Endothelial cell (in vitro differentiated cells): ENCODE data around the gene THBS3. TPM values are rescaled to one million over a fixed set of nuclear protein-coding genes. Genes with fewer than 3 reads are reported as not detected.
"Not testable (repeated sequence)": the region's sequence is repeated elsewhere in the genome, so short reads cannot be mapped to it uniquely, and the experiment has no call there.

Source experiments
- DNase-seq: peaks from one replicate; pipeline ENCODE4 v3.0.0; 2021; ENCODE audit warnings: low spot score
- H3K27ac Mint-ChIP-seq: one replicate; pipeline ENCODE4 v1.8.0; 2021; ENCODE audit warnings: mixed read lengths, inconsistent platforms; ENCODE audit not compliant: unreplicated experiment
- H3K27me3 Mint-ChIP-seq: one replicate; pipeline ENCODE4 v1.8.0; 2021; ENCODE audit warnings: mild to moderate bottlenecking, moderate library complexity, mixed read lengths, inconsistent platforms; ENCODE audit not compliant: unreplicated experiment
- H3K36me3 Mint-ChIP-seq: one replicate; pipeline ENCODE4 v1.8.0; 2021; ENCODE audit warnings: mild to moderate bottlenecking, low read depth, mixed read lengths, inconsistent platforms; ENCODE audit not compliant: unreplicated experiment
- H3K4me1 Mint-ChIP-seq: one replicate; pipeline ENCODE4 v1.8.0; 2021; ENCODE audit warnings: mild to moderate bottlenecking, mixed read lengths, inconsistent platforms; ENCODE audit not compliant: unreplicated experiment
- H3K4me3 Mint-ChIP-seq: one replicate; pipeline ENCODE4 v1.8.0; 2021; ENCODE audit warnings: mild to moderate bottlenecking, mixed read lengths, inconsistent platforms; ENCODE audit not compliant: unreplicated experiment
- H3K9me3 Mint-ChIP-seq: one replicate; pipeline ENCODE4 v1.8.0; 2021; ENCODE audit warnings: mixed read lengths, inconsistent platforms; ENCODE audit not compliant: unreplicated experiment
- total RNA-seq: library from RNA; stranded (reverse); fragmentation: NEBNext Ultra II Directional; extraction: Animal tissue kit (Norgen Biotek cat#: 25700); gene quantifications from one replicate; pipeline ENCODE4 v1.2.1, GENCODE V29; 2021; ENCODE audit not compliant: unreplicated experiment
- TF ChIP-seq, protein P1 (sequence below): fragments of 200-600 bp; sonication (generic); IDR thresholded peaks from one replicate; pipeline ENCODE4 v1.5.0; 2021; ENCODE audit warnings: antibody characterized with exemption; ENCODE audit not compliant: unreplicated experiment

The THBS3 gene
- total RNA-seq, 1 donor from 2014 or later: 35.5 TPM

DNA sequence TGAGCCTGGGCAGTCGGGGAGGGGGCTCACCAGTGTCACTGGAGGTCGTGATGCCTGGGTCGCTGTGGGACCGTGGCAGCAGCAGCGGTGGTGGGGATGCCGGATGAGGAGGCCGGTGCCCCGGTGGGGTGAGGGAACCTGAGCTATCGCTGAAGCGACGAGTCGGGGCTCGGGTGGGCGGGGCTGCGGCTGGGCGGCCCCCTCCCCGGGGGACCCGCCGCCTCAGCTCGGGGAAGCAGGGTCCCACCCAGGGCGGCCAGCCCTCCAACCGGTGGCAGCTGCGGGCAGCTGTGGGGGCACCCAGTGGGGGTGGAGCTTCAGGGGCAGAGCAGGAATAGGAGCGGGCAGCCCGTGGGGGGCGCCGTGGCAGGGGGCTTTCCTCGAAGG lies 42.5 kb upstream of the THBS3 start:
- peaks cover 25% of the 10 kb centered on the region for H3K4me1 Mint-ChIP-seq
- no peak for DNase-seq
- no peak overlapping the region for H3K27ac Mint-ChIP-seq
- TF ChIP-seq, protein P1, sequence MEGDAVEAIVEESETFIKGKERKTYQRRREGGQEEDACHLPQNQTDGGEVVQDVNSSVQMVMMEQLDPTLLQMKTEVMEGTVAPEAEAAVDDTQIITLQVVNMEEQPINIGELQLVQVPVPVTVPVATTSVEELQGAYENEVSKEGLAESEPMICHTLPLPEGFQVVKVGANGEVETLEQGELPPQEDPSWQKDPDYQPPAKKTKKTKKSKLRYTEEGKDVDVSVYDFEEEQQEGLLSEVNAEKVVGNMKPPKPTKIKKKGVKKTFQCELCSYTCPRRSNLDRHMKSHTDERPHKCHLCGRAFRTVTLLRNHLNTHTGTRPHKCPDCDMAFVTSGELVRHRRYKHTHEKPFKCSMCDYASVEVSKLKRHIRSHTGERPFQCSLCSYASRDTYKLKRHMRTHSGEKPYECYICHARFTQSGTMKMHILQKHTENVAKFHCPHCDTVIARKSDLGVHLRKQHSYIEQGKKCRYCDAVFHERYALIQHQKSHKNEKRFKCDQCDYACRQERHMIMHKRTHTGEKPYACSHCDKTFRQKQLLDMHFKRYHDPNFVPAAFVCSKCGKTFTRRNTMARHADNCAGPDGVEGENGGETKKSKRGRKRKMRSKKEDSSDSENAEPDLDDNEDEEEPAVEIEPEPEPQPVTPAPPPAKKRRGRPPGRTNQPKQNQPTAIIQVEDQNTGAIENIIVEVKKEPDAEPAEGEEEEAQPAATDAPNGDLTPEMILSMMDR: no peak
- peaks cover 15% of the 10 kb centered on the region for H3K36me3 Mint-ChIP-seq
- H3K9me3 Mint-ChIP-seq: no peaks in the 10 kb centered on the region
- peaks cover 16% of the 10 kb centered on the region for H3K27me3 Mint-ChIP-seq
- no peak overlapping the region for H3K4me3 Mint-ChIP-seq

DNA sequence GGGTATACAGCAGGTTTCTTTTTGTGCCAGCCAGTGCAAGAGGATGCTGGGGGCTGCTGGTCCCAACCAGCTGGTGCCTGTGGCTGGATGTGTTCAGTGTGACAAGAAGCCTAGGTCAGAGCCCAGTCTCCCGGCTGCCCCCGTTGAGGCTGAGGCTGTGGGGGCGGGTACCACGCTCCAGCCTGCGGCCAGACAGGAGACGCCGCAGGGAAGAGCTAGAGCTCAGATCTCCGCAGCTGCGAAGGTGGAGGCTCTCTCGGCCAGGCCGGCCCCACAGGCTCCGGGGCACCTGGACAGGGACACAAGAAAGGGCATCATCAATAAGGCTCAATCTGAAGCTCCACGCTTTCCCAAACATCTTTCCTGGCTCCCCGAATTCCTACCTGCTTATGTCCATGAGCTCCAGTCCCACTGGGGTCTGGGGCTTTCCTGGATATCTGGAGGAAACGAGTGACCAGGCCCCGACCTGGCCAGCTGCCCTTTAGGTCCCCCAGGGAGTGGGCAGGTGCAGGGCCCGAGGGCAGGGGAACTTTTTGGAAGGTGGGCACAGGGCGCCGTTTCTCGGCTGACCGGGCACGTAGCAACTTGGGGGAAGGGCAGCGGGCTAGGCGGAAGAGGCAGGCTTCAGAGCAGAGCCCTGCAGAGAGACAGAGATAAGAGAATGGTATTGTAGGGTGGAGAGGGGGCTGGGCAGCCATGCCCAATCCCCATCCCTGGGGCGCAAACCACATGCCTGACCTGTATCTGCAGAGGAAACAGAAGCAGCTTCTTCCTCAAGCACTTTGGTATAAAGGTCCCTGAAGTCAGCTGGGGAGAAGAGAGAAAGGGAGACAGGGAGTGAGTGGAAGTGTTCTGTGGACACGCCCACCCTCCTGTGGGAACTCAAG lies 40.2 kb upstream of the THBS3 start:
- Mint-ChIP-seq H3K36me3 (peaks cover 15% of the 10 kb centered on the region), H3K4me1 (peaks cover 20% of the 10 kb centered on the region)
- DNase-seq: no peak

DNA sequence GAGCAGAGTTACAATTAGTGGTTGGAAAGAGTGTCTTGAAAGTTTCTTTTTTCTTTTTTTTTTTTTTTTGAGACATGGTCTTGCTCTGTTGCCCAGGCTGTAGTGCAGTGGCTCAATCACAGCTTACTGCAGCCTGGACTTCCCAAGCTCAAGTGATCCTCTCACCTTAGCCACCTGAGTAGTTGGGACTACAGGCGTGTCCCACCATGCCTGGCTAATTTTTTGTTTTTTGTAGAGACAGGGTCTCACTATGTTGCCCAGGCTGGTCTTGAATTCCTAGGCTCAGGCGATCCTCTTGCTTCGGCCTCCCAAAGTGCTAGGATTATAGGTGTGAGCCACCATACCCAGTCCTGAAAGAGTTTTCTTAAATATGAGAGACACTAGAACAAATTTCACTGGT lies 39.1 kb upstream of the THBS3 start:
- peak overlapping the region; percentile 56 for H3K4me3 Mint-ChIP-seq
- peaks cover 15% of the 10 kb centered on the region for H3K36me3 Mint-ChIP-seq
- peaks cover 20% of the 10 kb centered on the region for H3K4me1 Mint-ChIP-seq
- H3K9me3 Mint-ChIP-seq, DNase-seq, H3K27ac Mint-ChIP-seq: not testable (repeated sequence)
- H3K27me3 Mint-ChIP-seq: peaks cover 12% of the 10 kb centered on the region

More for the DNA sequence above, 40.2 kb upstream of the THBS3 start:
- TF ChIP-seq, protein P1: no peak
- Mint-ChIP-seq H3K9me3 (no peaks in the 10 kb centered on the region), H3K27me3 (peaks cover 10% of the 10 kb centered on the region), H3K27ac (no peak overlapping the region), H3K4me3 (no peak overlapping the region)

DNA sequence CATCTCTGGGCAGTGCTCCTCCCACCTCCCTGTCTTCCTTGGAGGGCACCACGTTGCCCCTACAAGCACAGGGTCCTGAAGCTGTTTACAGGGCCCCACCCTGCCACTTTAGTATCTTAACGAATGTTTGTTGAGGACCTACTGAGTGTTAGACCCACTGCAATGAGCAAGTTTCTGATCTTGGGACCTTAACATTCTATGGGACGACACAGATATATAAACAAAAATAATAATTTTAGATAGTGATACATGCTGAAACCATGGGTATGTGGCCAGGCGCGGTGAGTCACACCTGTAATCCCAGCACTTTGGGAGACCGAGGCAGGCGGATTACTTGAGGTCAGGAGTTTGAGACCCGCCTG lies 37.4 kb upstream of the THBS3 start:
- Mint-ChIP-seq H3K27ac (peak overlapping the region; percentile 86), H3K4me3 (peak overlapping the region; percentile 92), H3K4me1 (peaks cover 27% of the 10 kb centered on the region), H3K36me3 (peaks cover 15% of the 10 kb centered on the region), H3K9me3 (no peaks in the 10 kb centered on the region), H3K27me3 (peaks cover 19% of the 10 kb centered on the region)
- DNase-seq: no peak
- TF ChIP-seq, protein P1: no peak

DNA sequence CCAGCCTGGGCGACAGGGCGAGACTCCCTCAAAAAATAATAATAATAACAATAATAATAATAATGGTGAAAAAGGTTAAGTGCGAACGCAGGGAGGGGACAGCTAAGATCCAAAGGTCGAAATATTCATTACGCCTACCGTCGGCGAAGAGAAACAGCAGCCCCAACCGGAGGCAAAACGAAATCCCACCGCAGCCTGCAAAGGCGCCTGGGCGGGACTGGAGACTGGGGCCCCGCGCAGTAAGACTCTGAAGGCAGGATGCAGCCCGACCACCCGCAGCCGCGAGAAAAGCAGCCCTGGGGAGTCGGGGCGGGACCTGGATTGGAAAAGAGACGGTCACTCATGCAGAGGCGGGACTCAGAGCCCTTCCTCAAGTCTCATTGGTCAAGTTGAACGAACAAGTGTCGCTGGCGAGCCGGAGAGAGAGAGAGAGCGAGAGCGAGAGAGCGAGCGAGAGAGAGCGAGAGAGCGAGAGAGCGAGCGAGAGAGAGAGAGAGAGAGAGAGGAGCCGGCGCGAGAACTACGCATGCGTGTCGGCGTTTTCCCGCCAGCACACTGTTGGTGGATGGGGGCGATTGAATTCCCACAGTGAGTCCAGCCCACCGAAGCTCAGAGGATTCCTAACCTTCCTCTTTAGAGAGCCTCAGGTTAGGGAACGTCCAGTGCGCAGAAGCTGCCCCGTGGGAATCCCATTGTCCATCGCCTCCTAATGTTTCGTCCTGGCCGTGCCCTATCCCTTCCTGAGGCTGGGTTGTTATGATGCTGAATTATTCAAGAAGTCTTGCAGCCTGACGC lies 36.9 kb upstream of the THBS3 start:
- H3K4me3 Mint-ChIP-seq: peak overlapping the region; percentile 92
- H3K9me3 Mint-ChIP-seq: no peaks in the 10 kb centered on the region
- H3K4me1 Mint-ChIP-seq: peaks cover 27% of the 10 kb centered on the region
- H3K36me3 Mint-ChIP-seq: peaks cover 15% of the 10 kb centered on the region
- peak; percentile 95 for DNase-seq
- TF ChIP-seq, protein P1: peak; percentile 29
- H3K27me3 Mint-ChIP-seq: peaks cover 19% of the 10 kb centered on the region
- peak overlapping the region; percentile 90 for H3K27ac Mint-ChIP-seq
